BE2C (cell line): Measurements from ENCODE around the gene VPS37C.
"Not testable (repeated sequence)": the region's sequence is repeated elsewhere in the genome, so short reads cannot be mapped to it uniquely, and the experiment has no call there.

Source experiments
- DNase-seq: peaks from one replicate; pipeline ENCODE4 v3.0.0-alpha.2; 2020
- H3K27me3 ChIP-seq: fragments of 250-450 bp; sonication (Bioruptor Pico); 2 replicates; pipeline ENCODE4 v1.5.1; 2020; ENCODE audit warnings: mild to moderate bottlenecking
- H3K36me3 ChIP-seq: fragments of 250-450 bp; sonication (Bioruptor Pico); 2 replicates; pipeline ENCODE4 v1.5.1; 2020; ENCODE audit warnings: mild to moderate bottlenecking
- H3K4me1 ChIP-seq: fragments of 250-450 bp; sonication (Bioruptor Pico); 2 replicates; pipeline ENCODE4 v1.5.1; 2020
- H3K4me3 ChIP-seq: 2 replicates; pipeline ENCODE4 v1.5.1; 2011; ENCODE audit warnings: low read depth, low read length
- H3K9me3 ChIP-seq: fragments of 250-450 bp; sonication (Bioruptor Pico); 2 replicates; pipeline ENCODE4 v1.5.1; 2020
- TF ChIP-seq, protein P1 (sequence below): IDR thresholded peaks from 2 replicates; pipeline ENCODE4 v1.5.1; 2012; ENCODE audit warnings: mild to moderate bottlenecking, low read depth, low read length

VPS37C gene

GRCh38 chr11:61168800-61169199, 7.6 kb upstream of the VPS37C start:
- Histone ChIP-seq H3K4me3 (no peak overlapping the region), H3K27me3 (peaks cover 2% of the 10 kb centered on the region; the same call in 1 of the 2 replicates), H3K4me1 (no peaks in the 10 kb centered on the region), H3K9me3 (no peaks in the 10 kb centered on the region), H3K36me3 (no peaks in the 10 kb centered on the region)
- TF ChIP-seq, protein P1, sequence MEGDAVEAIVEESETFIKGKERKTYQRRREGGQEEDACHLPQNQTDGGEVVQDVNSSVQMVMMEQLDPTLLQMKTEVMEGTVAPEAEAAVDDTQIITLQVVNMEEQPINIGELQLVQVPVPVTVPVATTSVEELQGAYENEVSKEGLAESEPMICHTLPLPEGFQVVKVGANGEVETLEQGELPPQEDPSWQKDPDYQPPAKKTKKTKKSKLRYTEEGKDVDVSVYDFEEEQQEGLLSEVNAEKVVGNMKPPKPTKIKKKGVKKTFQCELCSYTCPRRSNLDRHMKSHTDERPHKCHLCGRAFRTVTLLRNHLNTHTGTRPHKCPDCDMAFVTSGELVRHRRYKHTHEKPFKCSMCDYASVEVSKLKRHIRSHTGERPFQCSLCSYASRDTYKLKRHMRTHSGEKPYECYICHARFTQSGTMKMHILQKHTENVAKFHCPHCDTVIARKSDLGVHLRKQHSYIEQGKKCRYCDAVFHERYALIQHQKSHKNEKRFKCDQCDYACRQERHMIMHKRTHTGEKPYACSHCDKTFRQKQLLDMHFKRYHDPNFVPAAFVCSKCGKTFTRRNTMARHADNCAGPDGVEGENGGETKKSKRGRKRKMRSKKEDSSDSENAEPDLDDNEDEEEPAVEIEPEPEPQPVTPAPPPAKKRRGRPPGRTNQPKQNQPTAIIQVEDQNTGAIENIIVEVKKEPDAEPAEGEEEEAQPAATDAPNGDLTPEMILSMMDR = no peak
- no peak for DNase-seq

- TF ChIP-seq, protein P1 = no peak
- no peak for DNase-seq
These were observed 6.9 kb upstream of the VPS37C start for GRCh38 chr11:61168042-61168688.

GRCh38 chr11:61166331-61166730, 5.1 kb upstream of the VPS37C start:
- not testable (repeated sequence) for H3K36me3 ChIP-seq, H3K4me3 ChIP-seq, H3K27me3 ChIP-seq, DNase-seq, H3K4me1 ChIP-seq, H3K9me3 ChIP-seq

More at GRCh38 chr11:61168042-61168688, 6.9 kb upstream of the VPS37C start:
- Histone ChIP-seq H3K9me3 (no peaks in the 10 kb centered on the region), H3K36me3 (no peaks in the 10 kb centered on the region), H3K4me3 (no peak overlapping the region), H3K4me1 (no peaks in the 10 kb centered on the region), H3K27me3 (no peaks in the 10 kb centered on the region)

- DNase-seq, H3K9me3 ChIP-seq, H3K27me3 ChIP-seq, H3K4me1 ChIP-seq, H3K36me3 ChIP-seq, H3K4me3 ChIP-seq: not testable (repeated sequence)
These were observed 4.6 kb upstream of the VPS37C start for GRCh38 chr11:61165785-61166184.

DNA sequence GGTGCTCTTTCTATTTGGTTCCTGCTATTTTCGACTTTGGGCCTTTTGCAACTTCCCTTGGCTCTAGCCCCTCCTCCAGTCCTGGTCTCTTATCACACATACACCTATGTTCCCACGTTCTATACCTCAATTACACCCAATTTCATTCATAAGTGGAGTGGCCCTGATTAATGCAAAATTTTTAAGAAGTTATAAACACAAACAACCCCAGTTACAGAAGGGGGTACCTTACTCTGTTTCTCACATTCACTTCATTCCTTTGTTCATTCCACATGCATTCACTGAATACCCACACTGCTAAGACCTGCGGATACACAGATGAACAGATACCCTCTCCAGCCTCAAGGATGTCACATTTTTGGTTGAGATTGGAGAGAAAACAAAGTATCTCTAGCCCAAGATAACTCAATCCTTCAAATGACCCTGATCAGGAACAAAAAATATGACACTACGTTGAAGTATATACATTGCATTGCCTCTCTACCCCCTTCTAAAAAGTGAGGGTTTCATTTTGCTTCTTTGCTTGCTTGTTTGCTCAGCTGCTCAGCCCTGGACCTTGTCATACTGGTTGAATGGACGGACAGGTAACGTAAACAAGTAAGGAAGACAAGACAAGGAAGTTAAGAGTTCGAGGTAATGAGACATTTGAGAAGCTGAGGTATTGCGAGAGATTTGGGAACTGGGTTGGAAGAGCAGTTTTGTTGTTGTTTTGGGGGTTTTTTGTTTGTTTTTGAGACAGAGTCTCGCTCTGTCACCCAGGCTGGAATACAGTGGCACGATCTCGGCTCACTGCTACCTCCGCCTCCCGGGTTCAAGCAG, 3.6 kb upstream of the VPS37C start:
- H3K4me1 ChIP-seq = no peaks in the 10 kb centered on the region
- no peaks in the 10 kb centered on the region for H3K36me3 ChIP-seq
- no peak for DNase-seq
- no peaks in the 10 kb centered on the region for H3K9me3 ChIP-seq
- no peak overlapping the region for H3K4me3 ChIP-seq
- H3K27me3 ChIP-seq = no peaks in the 10 kb centered on the region
- TF ChIP-seq, protein P1 = no peak

GRCh38 chr11:61163714-61164605, 2.7 kb upstream of the VPS37C start:
- Histone ChIP-seq H3K9me3 (no peaks in the 10 kb centered on the region), H3K27me3 (no peaks in the 10 kb centered on the region), H3K36me3 (no peaks in the 10 kb centered on the region), H3K4me1 (no peaks in the 10 kb centered on the region), H3K4me3 (no peak overlapping the region)
- TF ChIP-seq, protein P1 = no peak
- no peak for DNase-seq

DNA sequence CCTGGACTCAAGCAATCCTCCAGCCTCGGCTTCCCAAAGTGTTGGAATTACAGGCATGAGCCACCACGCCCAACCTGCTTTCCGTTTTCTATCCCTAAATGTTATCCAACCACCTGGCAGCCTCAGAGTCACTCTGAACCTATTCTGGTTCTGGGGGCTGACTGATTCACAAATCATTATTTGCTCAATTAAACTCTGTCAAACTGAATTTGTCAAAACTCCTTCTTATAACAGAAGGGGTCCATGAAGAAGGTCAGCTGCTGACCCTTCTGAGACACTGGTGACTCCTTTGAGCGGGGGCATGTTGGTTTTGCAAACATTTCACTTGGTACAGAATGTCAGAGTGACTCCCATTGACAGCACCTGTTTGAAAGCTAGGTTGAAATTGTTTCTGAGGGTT, 1.8 kb upstream of the VPS37C start:
- H3K4me1 ChIP-seq = no peaks in the 10 kb centered on the region
- no peaks in the 10 kb centered on the region for H3K36me3 ChIP-seq
- no peaks in the 10 kb centered on the region for H3K27me3 ChIP-seq
- H3K9me3 ChIP-seq = no peaks in the 10 kb centered on the region
- no peak overlapping the region for H3K4me3 ChIP-seq
- no peak for DNase-seq
- TF ChIP-seq, protein P1 = no peak
